HG03469 (cell line): ENCODE measurements around the gene TEF.

Experiments
- ATAC-seq: cut with Tn5 transposase; IDR thresholded peaks from one replicate; pipeline ENCODE4 v1.9.1; 2021; ENCODE audit warnings: mild to moderate bottlenecking, moderate library complexity, moderate number of reproducible peaks; ENCODE audit not compliant: unreplicated experiment

The TEF gene, protein sequence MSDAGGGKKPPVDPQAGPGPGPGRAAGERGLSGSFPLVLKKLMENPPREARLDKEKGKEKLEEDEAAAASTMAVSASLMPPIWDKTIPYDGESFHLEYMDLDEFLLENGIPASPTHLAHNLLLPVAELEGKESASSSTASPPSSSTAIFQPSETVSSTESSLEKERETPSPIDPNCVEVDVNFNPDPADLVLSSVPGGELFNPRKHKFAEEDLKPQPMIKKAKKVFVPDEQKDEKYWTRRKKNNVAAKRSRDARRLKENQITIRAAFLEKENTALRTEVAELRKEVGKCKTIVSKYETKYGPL

DNA sequence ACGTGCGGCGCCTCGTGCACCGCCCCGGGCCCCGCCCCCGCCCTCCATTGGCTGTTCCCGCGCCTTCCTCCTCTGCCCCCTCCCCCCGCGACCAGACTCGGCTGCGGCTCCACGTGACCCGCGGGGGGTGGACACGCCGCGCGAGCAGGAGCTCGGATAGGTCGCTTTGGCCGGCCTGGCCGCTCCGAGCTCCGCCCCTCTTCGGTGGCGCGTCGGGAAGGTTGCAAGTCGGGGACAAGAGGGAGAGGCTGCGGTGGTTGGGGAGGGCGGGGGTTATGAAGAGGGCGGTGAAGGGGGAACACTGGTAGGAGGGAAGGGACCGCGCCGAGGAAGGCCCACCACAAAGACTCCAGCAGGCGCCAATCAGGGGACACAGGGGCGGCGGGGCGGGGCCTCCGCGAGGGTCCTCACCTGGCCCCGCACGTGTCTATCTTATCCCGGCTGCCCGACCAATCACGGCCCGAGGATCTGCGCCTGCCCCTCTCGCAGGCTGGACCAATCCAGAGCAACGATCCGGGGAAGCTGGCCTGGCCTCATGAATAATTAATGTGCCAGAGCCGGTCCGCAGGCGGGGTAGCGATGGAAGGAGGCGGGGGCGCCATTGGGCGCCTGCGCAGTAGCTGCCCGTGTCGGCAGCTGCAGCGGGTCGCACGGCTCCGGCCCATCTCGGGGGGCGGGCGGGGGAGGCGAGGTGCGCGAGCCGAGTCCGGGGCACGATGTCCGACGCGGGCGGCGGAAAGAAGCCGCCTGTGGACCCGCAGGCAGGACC is at the start of gene TEF:
Gene TEF (plus strand): TSS at position 614 of the 769 bp plus-strand sequence. CDS start 103 bp downstream, at position 717.
- peak; percentile 72 for ATAC-seq

DNA sequence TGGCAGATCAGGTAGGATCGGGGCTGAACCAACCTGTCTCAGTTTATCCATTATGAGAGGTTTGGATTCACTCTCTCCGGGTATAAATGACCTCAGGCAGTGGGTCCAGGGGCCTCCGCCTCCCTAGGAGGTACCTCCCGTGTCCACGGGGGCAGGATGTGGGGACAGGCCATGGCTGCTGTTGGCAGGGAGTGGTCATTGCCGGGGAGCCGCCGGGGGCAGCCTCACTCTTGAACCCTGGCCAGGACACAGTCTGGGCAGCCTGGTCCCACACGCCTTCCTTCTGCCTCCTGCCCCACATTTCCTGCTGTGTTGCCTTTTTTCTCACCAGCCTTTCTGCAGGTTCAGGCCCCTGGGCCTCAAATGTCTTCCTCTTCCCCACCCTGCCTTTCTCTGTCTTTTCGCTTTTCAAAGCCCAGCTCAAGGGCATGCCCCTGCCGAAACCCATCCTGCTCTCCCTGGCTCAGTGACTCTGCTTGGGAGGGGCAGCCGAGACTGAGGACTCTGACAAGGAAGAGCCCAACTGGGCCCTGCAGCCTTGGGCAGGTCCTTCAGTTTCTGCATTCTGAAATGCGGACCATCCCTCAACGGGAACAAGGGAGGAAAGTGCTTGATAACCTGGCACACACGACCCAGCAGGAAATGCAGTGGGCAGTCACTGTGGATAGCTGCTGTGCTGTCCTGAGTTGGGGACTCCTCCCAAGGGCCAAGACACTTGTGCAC is 49.4 kb upstream of the TEF start:
- no peak for ATAC-seq

DNA sequence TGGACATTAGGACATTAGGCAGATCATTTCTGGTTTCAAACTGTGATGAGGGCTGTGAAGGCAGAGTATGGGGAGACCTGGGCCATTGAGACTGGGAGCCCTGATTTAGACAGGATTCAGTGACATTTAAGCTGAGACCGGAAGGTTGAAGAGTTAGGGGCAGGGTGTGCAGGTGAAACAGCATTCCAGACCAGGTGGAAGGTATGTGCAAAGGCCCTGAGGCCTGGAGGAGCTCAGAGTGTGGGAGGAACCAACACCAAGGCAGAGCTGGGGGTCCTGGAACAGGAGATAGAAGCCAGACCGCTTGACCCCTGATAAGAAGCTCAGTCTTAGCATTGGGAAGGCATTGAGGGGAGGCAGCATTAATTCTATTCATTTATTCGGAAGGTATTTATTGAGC is 47.9 kb upstream of the TEF start:
- no peak for ATAC-seq

DNA sequence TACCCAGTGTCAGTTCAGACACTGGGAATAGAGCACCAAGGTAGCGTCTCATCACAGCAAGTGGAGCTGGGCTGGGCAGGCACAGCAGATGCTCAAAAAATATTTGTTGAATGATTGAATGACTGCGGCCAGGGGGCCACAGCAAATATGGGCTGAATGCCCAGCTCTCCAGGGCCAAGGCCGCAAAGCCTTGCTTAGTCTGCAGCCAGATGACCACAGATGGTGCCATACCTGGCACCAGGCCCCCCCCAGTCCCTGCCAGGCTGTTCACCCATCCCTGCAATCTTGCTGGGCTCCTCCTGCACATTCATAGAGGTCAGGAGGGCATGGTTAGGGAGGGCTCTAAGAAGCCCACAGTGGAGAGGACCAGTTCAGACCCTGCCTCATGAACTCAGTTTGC is 47.5 kb upstream of the TEF start:
- no peak for ATAC-seq

DNA sequence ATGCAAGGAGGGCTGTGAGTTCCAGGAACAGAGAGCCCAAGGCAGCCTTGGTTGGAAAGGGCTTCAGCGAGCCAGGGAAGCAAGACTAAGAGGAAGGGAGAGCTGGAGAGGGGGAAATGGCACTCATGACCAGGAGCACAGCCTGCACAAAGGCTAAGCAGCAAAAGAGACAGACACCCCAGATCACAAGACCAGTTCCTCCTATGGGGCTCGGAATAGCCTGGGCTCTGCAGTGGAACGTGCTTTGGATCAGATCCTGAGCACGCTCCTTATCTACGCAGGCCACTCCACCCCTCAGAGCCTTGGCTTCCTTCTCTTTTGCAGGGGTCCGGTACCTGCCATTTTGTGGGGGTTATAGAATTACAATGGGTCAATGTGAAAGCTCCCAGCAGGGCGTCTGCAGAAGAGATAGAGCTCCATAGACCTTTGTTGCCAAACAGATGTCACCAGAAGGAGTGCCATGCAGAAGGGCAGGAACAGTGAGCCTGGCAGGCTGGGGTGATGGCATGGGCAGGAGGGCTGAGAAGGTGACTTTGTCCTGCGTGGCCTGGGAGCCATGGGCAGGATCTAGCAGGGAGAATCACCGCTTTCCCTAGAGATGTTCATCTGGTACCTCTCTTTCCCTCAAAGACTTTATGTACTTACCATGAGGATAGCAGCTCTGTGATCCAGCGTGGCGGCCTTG is 46.6 kb upstream of the TEF start:
- no peak for ATAC-seq

DNA sequence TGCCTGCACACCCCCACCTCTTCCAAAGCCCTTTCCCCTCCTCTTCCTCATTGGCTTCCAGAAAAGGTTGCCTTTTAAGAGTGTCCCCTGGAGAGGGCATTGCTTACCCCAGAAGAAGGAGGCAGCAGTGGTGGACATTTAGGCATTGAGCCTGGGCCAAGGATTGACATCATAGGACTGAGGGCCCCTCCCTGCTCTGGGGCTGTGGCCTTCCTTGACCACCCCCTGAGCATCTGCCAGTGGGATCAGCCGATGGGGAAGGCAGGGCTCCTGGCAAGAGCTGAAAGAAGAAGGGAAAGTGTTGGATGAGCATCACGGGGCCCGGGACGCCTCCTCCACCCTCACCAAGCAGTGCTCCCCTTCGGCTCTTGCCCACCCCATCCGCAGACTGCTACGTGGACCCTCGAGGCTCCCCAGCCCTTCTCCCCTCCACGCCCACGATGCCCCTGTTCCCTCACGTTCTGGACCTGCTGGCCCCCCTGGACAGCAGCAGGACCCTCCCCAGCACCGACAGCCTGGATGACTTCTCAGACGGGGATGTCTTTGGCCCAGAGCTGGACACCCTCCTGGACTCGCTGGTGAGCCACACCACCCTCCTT is 43.0 kb upstream of the TEF start:
- ATAC-seq = no peak

DNA sequence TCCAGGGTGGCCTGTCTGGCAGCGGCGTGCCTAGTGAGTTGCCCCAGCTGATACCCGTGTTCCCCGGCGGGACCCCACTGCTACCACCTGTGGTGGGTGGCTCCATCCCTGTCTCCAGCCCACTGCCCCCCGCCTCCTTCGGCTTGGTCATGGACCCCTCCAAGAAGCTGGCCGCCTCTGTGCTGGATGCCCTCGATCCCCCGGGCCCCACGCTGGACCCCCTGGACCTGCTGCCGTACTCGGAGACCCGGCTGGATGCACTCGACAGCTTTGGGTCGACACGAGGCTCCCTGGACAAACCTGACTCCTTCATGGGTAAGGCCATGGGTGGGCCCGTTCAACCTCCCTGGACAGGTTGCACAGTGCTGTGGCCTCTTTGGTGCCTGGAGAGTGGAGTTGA is 41.9 kb upstream of the TEF start:
- no peak for ATAC-seq

DNA sequence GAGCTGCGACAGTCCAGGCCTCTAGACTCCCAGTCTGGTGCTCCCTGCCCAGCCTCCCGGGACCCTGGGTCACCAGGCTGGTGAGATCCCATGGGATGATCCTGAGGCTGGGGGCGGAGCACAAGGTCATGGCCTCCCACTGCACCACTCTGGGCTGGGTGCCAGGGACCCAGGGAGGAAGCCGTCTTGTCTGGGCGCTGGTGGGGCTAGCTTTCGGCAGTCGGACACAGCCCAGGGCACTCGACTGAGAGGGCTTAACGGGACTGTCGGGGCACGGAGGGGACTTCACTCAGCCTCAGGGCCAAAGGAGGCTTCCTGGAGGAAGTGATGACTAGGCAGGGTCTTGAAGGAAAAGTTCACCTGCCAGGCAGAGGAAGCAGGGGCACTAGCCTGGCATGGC is 41.4 kb upstream of the TEF start:
- no peak for ATAC-seq

DNA sequence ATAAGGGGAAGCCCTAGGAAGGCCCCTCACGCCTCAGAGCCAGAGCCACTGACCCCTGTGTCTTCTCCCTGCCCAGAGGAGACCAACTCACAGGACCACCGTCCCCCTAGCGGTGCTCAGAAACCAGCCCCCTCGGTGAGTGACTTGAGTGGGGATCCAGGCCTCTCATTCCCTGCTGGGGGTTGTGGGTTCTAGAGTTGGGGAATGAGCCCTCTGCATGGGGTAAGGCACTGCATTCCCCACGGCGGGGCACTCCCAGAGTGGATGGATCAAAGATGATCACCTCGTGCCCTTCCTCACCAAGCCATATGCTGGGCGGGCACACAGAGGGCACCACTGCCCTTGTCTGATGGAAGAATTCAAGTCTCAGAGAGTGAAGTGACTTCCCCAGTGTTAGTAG is 40.7 kb upstream of the TEF start:
- no peak for ATAC-seq

DNA sequence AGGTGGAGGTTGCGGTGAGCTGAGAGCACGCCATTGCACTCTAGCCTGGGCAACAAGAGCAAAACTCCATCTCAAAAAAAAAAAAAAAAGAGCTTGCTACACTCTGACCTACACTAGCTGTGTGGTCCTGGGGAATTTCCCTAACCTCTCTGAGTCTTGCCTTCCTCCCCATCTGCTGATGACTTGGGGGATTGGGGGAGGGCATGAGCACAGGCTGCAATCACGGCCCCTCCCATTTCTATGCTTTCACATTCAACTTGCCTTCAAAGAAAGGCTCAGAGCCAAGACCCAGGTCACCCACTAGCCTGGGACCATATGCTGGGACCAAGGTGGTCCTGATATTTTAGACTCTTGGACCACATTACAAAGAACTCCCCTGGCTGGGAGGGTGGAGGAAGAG is 39.8 kb upstream of the TEF start:
- no peak for ATAC-seq

DNA sequence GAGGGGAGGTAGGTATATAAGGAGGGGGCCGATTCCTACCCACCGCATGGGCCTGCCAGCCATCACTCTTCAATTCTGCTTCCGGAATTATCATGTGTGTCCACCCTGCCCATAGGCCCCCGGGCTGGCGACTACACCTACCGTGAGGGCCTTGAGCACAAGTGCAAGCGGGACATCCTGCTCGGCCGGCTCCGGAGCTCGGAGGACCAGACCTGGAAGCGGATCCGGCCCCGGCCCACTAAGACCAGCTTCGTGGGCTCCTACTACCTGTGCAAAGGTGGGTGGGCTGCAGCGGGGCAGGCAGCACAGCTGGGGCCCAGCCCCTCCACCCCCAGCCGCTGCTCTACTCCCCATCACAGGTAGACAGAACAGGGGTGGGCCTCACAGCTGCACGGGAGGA is 38.4 kb upstream of the TEF start:
- no peak for ATAC-seq

DNA sequence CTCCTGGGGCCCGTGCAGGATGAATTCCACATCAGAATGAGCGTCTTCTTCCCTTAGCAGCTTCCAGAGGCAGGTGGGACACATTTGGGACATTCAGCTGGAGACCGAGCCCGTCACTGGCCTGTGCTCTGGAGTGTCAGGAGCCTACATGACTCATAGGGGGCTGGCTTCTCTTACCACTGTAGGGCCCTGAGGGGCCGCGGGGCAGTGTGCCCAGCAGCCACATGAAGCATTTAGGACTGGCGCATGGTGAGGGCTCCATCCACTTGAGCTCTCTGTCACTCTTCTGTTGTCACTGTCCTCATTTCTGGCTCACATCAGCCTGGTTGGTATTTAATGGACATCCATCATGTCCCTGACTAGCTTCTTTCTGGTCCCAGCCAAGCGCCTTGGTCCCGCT is 38.0 kb upstream of the TEF start:
- no peak for ATAC-seq

DNA sequence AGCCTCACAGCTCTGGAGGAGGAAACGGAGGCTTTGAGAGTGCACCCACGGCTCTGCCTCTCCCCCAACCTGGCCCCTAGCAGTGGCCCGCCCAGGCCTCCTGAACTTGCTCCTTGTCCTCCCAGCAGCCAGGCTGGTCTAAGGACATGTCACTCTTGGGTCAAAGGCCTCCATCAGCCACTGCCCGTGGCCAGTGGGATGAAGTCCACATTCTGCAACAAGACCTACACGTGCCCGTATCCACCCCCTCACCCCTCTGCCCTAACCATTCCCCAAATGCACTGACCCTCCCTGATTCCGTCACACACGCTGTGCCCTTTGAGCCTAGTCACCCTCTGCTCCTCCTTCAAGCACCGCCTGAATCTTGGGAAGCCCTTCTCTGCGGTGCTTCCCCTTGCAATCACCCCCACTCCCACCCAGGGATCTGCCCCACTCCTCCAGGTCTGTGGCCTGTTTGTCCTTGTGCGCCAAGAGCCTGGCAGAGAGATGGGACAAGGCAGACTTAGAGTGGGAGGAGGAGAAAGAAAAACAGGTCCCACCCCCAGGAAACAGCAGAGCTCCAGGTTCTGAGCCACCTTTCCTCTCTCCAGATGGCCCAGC is 37.5 kb upstream of the TEF start:
- no peak for ATAC-seq

DNA sequence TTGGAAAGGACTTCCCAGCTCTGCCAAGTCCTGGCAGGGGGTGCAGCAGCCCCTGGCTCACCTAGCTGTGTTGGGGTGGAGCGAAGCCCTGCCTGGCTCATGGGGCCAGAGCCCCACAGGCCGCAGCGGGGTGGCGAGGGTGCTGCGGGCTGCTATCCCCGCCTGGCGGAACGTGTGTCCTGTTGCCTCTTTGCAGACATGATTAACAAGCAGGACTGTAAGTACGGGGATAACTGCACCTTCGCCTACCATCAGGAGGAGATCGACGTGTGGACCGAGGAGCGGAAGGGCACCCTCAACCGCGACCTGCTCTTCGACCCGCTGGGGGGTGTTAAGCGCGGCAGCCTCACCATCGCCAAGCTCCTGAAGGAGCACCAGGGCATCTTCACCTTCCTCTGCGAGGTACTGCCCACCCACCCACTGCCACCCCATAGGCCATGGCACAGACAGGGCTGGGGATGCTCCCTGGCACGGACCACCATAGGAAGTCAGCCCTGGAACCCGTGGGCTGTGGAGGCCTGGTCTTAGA is 35.9 kb upstream of the TEF start:
- ATAC-seq = no peak

DNA sequence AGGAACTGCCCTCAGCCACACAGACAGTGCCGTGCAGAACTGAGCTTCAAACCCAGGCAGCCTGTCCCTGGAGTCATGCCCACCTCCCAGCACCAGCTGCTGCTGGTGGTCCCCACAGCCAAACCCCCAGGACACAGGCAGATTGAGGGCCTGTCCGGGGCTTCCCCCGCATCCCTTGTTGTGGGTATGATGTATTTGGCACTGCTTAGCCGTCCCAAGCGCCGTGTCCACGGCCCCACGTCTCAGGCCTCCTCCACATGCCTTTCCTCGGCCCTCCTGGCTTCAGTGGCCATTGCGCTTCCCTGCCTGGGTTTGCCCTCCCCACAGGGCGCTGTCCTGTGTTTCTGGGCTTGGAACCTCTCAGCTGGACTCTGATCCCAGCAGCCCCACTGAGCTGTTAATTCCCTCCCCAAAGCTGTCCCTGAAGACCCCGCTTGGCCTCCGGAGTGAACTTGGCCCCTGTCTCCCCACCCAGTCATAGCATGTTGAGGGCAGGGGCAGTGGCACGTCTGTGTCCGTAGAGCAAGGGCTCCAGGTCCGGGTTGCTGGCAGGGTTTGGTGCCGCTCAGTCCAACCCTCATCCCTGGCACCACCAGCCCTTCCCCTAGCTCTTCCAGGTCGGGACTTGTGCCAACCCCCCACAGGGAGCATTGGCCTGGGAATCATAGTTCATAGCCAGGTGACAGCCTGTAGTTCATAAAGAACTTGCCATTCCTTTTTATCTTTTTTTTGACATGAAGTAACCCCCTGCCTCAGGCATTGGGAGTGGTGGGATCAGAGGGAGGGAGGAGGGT is 34.5 kb upstream of the TEF start:
- ATAC-seq = no peak

DNA sequence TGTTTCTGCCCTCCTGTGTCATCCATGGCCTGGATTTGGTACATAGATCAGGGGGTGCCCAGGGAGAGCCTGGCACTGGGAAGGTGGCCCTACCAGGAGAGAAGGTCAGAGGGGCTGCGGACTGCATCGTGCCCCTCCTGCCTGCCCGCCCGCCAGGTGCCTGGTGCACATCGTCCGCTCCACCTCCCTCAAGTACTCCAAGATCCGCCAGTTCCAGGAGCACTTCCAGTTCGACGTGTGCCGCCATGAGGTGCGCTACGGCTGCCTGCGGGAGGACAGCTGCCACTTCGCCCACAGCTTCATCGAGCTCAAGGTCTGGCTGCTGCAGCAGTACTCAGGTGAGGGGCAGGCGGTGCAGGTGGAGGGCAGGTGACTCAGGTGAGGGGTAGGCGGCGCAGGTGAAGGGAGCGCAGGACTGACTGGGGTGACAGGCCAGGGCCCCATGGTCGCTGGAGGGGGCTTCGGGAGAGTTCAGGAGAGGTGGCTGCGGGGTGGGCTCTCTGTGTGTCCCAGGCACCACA is 32.7 kb upstream of the TEF start:
- no peak for ATAC-seq

DNA sequence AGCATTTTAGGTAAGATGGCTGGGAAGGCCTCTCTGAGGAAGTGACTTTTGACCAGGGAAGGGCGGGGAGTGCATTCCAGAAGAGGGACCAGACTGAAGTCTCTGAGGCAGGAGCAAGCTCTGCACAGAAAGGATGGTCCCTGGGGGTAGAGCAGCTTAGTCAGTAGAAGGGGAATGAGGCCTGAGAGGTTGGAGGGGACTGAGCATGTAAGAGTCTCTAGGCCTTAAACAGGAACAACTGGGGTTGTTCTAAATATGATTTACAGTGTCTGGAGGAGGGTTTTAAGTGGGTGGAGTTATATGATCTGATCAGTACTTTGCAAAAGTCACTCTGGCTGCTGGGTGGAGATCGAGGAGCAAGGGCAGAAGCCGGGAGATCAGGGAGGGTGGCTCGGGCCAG is 31.7 kb upstream of the TEF start:
- no peak for ATAC-seq

DNA sequence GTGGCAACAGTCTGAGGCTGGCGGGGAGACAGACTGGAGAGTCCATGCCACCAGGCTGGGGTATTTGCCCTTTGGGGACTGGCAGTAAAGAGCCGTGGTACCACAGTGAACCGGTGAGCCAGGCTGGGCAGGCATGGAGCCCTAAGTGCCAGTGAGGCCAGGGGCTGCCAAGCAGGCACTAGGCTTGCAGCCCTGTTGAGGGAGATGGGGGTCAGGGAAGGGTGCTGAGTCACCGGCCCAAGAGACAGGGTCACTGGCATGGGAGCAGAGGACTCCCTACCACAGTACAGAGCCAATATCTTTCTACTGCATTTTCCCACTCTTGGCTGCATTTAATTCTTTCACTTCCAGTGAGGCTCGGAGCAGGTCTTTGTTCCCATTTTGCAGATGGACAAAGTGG is 30.7 kb upstream of the TEF start:
- ATAC-seq = no peak

DNA sequence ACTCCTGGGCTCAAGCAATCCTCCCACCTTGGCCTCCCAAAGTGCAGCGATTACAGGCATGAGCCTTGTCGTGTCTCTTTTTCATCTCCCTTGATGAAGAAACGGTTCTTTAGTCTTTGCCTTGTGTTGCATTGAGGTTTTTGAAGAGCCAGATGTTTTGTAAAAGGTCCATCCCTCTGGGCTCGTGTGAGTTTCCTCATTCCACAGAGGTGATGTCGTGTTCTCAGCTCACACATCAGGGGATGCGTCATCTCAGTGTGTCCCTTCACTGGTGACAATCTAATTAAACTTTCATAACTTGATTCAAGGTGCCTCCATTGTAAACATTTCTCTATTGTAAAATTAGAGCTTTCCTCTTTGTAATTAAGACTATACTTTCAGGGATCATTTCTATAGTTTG is 29.7 kb upstream of the TEF start:
- ATAC-seq = no peak
